Keratinocyte (primary cell): ENCODE data around the gene FZD4. TPM values are rescaled to one million over a fixed set of nuclear protein-coding genes. Genes with fewer than 3 reads are reported as not detected.

Source experiments
- DNase-seq: peaks from one replicate; pipeline ENCODE4 v3.0.0-alpha.2; 2011; ENCODE audit warnings: low read depth, missing footprints, low spot score
- FAIRE-seq: peaks from 2 replicates; lab custom pipeline; 2011; peaks lifted over from hg19 to GRCh38; lab: Jason Lieb, UNC
- H2AFZ ChIP-seq: 2 replicates; pipeline ENCODE4 v1.6.0; 2012; ENCODE audit warnings: low read length, control low read depth, inconsistent platforms; ENCODE audit not compliant: control insufficient read depth
- H3K27ac ChIP-seq: 2 replicates; pipeline ENCODE4 v1.5.1; 2011; ENCODE audit warnings: low read length; ENCODE audit not compliant: control insufficient read depth, insufficient read depth
- H3K27me3 ChIP-seq: 3 replicates; pipeline ENCODE4 v1.6.0; 2011; ENCODE audit warnings: low read length; ENCODE audit not compliant: control insufficient read depth, insufficient read depth; ENCODE audit errors: extremely low read depth
- H3K36me3 ChIP-seq, 2 experiments: 2 replicates in 1 of 2; 3 replicates in 1 of 2; pipeline ENCODE4 v1.5.1; 2011; ENCODE audit warnings: low read length in 2 of 2, mild to moderate bottlenecking in 1 of 2; ENCODE audit not compliant: control insufficient read depth in 2 of 2, insufficient read depth in 2 of 2; ENCODE audit errors: extremely low read depth in 1 of 2
- H3K4me1 ChIP-seq: 3 replicates; pipeline ENCODE4 v1.5.1; 2011; ENCODE audit warnings: low read length; ENCODE audit not compliant: control insufficient read depth, insufficient read depth; ENCODE audit errors: extremely low read depth
- H3K4me2 ChIP-seq: 3 replicates; pipeline ENCODE4 v1.6.0; 2011; ENCODE audit warnings: low read depth, low read length; ENCODE audit not compliant: control insufficient read depth, insufficient read depth; ENCODE audit errors: extremely low read depth
- H3K4me3 ChIP-seq, 3 experiments: fragments of 200-600 bp in 1 of 3; sonication (generic) in 1 of 3; 2 replicates in 2 of 3; 3 replicates in 1 of 3; pipeline ENCODE4 v1.5.1; 2011 to 2016; ENCODE audit warnings: low read length in 3 of 3, mild to moderate bottlenecking in 3 of 3, control low read depth in 2 of 3, inconsistent platforms in 1 of 3, low read depth in 1 of 3, mixed read lengths in 1 of 3, mixed run types in 1 of 3, moderate library complexity in 1 of 3; ENCODE audit not compliant: control insufficient read depth in 2 of 3, insufficient read depth in 2 of 3; ENCODE audit errors: extremely low read depth in 1 of 3
- H3K79me2 ChIP-seq: 2 replicates; pipeline ENCODE4 v1.6.0; 2012; ENCODE audit warnings: low read length; ENCODE audit not compliant: control insufficient read depth, insufficient read depth
- H3K9ac ChIP-seq: 3 replicates; pipeline ENCODE4 v1.6.0; 2011; ENCODE audit warnings: low read length; ENCODE audit not compliant: control insufficient read depth, insufficient read depth; ENCODE audit errors: extremely low read depth
- H3K9me1 ChIP-seq: 3 replicates; pipeline ENCODE4 v1.6.0; 2011; ENCODE audit warnings: low read length; ENCODE audit not compliant: control insufficient read depth, insufficient read depth; ENCODE audit errors: extremely low read depth
- H3K9me3 ChIP-seq: 2 replicates; pipeline ENCODE4 v1.5.1; 2012; ENCODE audit warnings: low read depth, low read length; ENCODE audit not compliant: control insufficient read depth
- H4K20me1 ChIP-seq: 3 replicates; pipeline ENCODE4 v1.6.0; 2011; ENCODE audit warnings: low read length; ENCODE audit not compliant: control insufficient read depth, insufficient read depth; ENCODE audit errors: extremely low read depth
- EZH2 ChIP-seq: IDR thresholded peaks from one replicate; pipeline ENCODE4 v1.6.1; 2012; ENCODE audit warnings: inconsistent platforms, mild to moderate bottlenecking, low read length, moderate library complexity
- dilution Hi-C: fragments of 300-500 bp; cut with MboI; formaldehyde crosslinking; loops from one replicate; pipeline ENCODE4 v1.7.0; 2020; ENCODE audit warnings: low sequenced_read_pairs; ENCODE audit not compliant: extremely low pct_ligation_motif_present
- polyA plus RNA-seq, 5 experiments: library from polyadenylated mRNA; depleted of rRNA in 3 of 5; stranded (reverse) in 3 of 5; stranded (forward) in 1 of 5; unstranded in 1 of 5; fragments of >200 nt; gene quantifications; 1 replicate in 1 of 5; 2 replicates in 3 of 5; 3 replicates in 1 of 5; pipeline versions ENCODE4 v1.2.1 to v1.2.3, GENCODE V29; 2011 to 2012; ENCODE audit warnings: missing spikeins in 2 of 5, low read depth in 1 of 5, low replicate concordance in 1 of 5
- TF ChIP-seq, protein P1 (sequence below), 3 experiments: IDR thresholded peaks in 1 of 3; conservative IDR thresholded peaks in 1 of 3; optimal IDR thresholded peaks in 1 of 3; 2 replicates in 2 of 3; 3 replicates in 1 of 3; pipeline versions ENCODE3 to v1.5.1; 2011; ENCODE audit warnings: low read length in 3 of 3, mild to moderate bottlenecking in 3 of 3, moderate library complexity in 2 of 3, control low read depth in 1 of 3, inconsistent platforms in 1 of 3; ENCODE audit not compliant: insufficient read depth in 2 of 3; ENCODE audit errors: extremely low read depth in 1 of 3

FZD4 gene
- polyA plus RNA-seq, 1 donor (not counting 4 experiments of a cell fraction or from before 2014, with no cell fraction given), result 0.56 TPM

GRCh38 chr11:86912238-86912637, 43.0 kb downstream of the FZD4 start:
- Histone ChIP-seq H4K20me1 (no peaks in the 10 kb centered on the region), H3K9me1 (no peaks in the 10 kb centered on the region), H3K9me3 (no peaks in the 10 kb centered on the region), H3K27me3 (no peaks in the 10 kb centered on the region), H3K4me1 (peaks cover 11% of the 10 kb centered on the region), H3K36me3 (no peaks in the 10 kb centered on the region), H2AFZ (no peak overlapping the region), H3K4me2 (no peak overlapping the region), H3K9ac (no peak overlapping the region), H3K4me3 (no peak overlapping the region), H3K27ac (no peak overlapping the region), H3K79me2 (no peaks in the 10 kb centered on the region)
- dilution Hi-C loops, result no loop called here
- TF ChIP-seq EZH2, result no peak
- TF ChIP-seq, protein P1, sequence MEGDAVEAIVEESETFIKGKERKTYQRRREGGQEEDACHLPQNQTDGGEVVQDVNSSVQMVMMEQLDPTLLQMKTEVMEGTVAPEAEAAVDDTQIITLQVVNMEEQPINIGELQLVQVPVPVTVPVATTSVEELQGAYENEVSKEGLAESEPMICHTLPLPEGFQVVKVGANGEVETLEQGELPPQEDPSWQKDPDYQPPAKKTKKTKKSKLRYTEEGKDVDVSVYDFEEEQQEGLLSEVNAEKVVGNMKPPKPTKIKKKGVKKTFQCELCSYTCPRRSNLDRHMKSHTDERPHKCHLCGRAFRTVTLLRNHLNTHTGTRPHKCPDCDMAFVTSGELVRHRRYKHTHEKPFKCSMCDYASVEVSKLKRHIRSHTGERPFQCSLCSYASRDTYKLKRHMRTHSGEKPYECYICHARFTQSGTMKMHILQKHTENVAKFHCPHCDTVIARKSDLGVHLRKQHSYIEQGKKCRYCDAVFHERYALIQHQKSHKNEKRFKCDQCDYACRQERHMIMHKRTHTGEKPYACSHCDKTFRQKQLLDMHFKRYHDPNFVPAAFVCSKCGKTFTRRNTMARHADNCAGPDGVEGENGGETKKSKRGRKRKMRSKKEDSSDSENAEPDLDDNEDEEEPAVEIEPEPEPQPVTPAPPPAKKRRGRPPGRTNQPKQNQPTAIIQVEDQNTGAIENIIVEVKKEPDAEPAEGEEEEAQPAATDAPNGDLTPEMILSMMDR (optimal IDR thresholded peaks at IDR 0.05 in 1 of 3, IDR thresholded peaks at IDR 0.05 in 1 of 3, conservative IDR thresholded peaks at IDR 0.05 in 1 of 3; ENCODE audit: extremely low read depth in 1 of 3, insufficient read depth in 2 of 3, low read length in 3 of 3), result no peak
- DNase-seq (no peak), FAIRE-seq (no peak)

DNA sequence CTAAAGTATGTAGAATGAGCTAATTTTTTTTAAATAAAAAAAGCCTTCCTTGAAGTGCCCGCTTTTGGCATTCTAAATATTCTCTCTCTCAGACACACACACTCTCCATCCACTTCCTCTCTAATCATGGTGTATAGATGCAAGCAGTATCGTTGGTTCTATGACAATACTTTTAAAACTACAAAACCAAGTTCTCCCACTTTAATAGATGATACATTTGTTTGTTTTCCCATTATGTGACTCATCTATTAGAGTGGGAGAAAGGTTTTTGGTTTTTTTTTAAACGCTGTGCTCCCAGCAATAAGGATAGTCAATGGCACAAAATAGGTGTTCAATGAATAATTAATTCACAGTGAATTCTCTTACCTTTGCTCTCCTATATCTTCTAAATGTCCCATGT, 44.6 kb downstream of the FZD4 start:
- Histone ChIP-seq H3K4me1 (no peaks in the 10 kb centered on the region), H3K9me1 (no peaks in the 10 kb centered on the region), H3K27me3 (no peaks in the 10 kb centered on the region), H4K20me1 (no peaks in the 10 kb centered on the region), H2AFZ (no peak overlapping the region), H3K4me3 (no peak overlapping the region), H3K27ac (no peak overlapping the region), H3K36me3 (no peaks in the 10 kb centered on the region), H3K9me3 (no peaks in the 10 kb centered on the region), H3K79me2 (no peaks in the 10 kb centered on the region), H3K9ac (no peak overlapping the region), H3K4me2 (no peak overlapping the region)
- dilution Hi-C loops, result no loop called here
- DNase-seq (no peak), FAIRE-seq (no peak)
- TF ChIP-seq EZH2, result no peak
- TF ChIP-seq, protein P1 (optimal IDR thresholded peaks at IDR 0.05 in 1 of 3, IDR thresholded peaks at IDR 0.05 in 1 of 3, conservative IDR thresholded peaks at IDR 0.05 in 1 of 3; ENCODE audit: extremely low read depth in 1 of 3, insufficient read depth in 2 of 3, low read length in 3 of 3), result no peak
